Fibroblast of villous mesenchyme (primary cell): ENCODE results near the gene EML1. TPM values are rescaled to one million over a fixed set of nuclear protein-coding genes. Genes with fewer than 3 reads are reported as not detected.

Experiments
- DNase-seq: peaks from one replicate; pipeline ENCODE4 v3.0.0-alpha.2; 2010; ENCODE audit warnings: low read depth
- H3K4me3 ChIP-seq: 2 replicates; pipeline ENCODE4 v1.5.1; 2011; ENCODE audit warnings: low read depth, mild to moderate bottlenecking, low read length
- total RNA-seq: library from RNA; depleted of rRNA; stranded (reverse); fragments of >200 nt; gene quantifications from 2 replicates; pipeline ENCODE4 v1.2.3, GENCODE V29; 2012
- TF ChIP-seq, protein P1 (sequence below): IDR thresholded peaks from 2 replicates; pipeline ENCODE4 v1.5.1; 2012; ENCODE audit warnings: low read depth, mild to moderate bottlenecking, low read length; ENCODE audit not compliant: insufficient read depth

EML1 gene
- total RNA-seq, 1 donor, result 34.5 TPM

DNA sequence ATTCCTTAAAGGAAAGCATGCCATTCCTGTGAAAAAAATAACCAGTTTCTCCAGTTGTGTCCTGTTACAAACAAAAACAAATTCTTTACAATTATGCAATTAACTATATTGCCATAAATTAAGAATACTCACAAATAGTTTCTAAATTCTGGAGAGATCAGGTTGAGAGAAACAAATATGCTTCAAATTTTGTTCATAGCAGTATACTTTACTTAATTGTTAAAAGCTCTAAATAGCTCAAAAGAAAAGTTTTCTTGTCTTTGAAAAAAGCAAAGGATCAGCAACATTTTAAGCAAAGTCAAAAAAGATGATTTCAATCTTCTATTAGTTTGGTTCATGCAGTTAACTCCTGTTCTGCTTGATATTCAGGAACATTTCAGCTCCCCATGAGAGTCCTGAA is 109.7 kb downstream of the EML1 start:
- no peak for DNase-seq
- TF ChIP-seq, protein P1, sequence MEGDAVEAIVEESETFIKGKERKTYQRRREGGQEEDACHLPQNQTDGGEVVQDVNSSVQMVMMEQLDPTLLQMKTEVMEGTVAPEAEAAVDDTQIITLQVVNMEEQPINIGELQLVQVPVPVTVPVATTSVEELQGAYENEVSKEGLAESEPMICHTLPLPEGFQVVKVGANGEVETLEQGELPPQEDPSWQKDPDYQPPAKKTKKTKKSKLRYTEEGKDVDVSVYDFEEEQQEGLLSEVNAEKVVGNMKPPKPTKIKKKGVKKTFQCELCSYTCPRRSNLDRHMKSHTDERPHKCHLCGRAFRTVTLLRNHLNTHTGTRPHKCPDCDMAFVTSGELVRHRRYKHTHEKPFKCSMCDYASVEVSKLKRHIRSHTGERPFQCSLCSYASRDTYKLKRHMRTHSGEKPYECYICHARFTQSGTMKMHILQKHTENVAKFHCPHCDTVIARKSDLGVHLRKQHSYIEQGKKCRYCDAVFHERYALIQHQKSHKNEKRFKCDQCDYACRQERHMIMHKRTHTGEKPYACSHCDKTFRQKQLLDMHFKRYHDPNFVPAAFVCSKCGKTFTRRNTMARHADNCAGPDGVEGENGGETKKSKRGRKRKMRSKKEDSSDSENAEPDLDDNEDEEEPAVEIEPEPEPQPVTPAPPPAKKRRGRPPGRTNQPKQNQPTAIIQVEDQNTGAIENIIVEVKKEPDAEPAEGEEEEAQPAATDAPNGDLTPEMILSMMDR, result no peak
- H3K4me3 ChIP-seq, result no peak overlapping the region

GRCh38 chr14:99904506-99904905 is 111.3 kb downstream of the EML1 start:
- TF ChIP-seq, protein P1, result no peak
- no peak for DNase-seq

GRCh38 chr14:99905121-99905520 is 111.9 kb downstream of the EML1 start:
- TF ChIP-seq, protein P1, result no peak
- no peak for DNase-seq
- H3K4me3 ChIP-seq, result no peak overlapping the region

More at GRCh38 chr14:99904506-99904905, 111.3 kb downstream of the EML1 start:
- no peak overlapping the region for H3K4me3 ChIP-seq

DNA sequence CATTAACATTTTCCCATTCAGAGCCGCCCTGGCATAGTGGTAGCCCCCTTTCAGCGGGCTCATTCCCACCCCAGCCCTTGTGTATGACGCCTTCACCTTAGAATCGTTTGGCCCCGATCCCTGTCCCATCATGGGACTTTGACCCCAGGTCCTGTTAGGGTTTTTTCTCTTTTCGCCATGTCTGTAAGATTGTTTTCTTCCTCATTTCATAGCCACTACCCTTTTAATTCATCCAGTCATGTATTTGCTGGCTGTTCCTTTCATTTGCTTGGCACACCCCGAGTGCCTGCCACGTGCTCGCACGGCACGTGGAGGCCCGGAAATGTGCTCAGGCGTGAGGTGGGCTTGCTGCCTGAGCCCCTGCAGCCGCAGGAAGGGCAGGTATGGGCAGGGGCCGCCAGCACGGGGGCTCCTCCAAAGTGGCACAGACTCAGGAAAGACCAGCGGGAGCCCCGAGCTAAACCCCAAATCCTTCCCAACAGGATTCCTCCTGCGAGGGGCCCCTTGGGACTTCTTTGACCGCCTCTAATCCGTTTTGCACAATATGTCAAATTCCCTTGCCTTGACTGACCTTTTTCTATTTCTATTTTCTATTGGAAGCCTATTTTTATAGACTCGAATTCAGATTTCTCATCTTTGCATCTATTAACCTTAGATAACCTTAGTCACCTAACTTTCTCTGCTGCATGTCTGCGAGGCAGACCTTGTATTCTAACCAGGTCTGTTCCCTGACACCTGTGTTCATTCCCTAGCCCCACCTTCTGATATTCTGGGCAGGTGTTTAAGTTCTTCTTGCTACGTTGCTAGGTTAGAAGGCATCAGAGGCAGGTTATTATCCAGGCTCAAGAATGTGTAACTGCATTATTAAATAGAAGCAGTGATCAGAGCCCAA is 114.8 kb downstream of the EML1 start:
- no peak for DNase-seq
- H3K4me3 ChIP-seq, result no peak overlapping the region
- TF ChIP-seq, protein P1, result no peak

- no peak for DNase-seq
- H3K4me3 ChIP-seq, result no peak overlapping the region
- TF ChIP-seq, protein P1, result no peak
Measured at GRCh38 chr14:99908653-99909250, 115.5 kb downstream of the EML1 start.

DNA sequence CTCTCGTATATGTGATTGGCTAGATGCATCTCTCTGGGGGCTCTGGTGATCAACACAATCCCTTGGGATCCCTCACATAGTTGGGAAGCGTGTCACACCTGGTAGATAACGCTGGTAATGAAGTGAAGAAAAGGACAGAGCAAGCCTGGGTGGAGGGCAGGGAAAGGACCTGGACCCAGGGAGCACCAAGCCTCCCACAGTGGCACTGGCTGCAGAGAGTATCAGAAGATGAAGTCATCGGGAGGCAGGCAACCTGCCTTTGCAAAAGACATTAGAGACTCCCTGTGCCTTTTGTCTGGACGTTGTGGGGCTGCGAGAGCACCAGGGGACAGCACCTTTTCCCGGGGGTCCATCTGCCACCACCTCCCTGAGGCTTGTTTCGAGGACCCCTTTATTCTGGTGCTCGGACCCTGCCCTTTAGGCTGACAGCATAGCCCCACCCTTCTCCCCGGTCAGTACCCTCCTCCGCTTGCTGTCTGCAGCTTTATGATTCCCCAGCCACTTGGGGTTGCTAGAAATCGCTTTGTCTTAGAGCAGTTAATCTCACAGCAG is 116.4 kb downstream of the EML1 start:
- no peak for DNase-seq
- TF ChIP-seq, protein P1, result no peak
- no peak overlapping the region for H3K4me3 ChIP-seq
